Right hindlimb (tissue), 1 donor: ENCODE measurements around the gene LMTK3.

Source experiments
- DNase-seq: peaks from one replicate; pipeline ENCODE4 v3.0.0-alpha.2; 2018

LMTK3 gene

GRCh38 chr19:48469289-48469881 is 42.2 kb downstream of the LMTK3 start, which contains the start of gene CYTH2:
TSS of gene CYTH2 (plus strand) at chr19:48469369. CDS start at chr19:48469508, 139 bp downstream.
- DNase-seq = peak; percentile 93

DNA sequence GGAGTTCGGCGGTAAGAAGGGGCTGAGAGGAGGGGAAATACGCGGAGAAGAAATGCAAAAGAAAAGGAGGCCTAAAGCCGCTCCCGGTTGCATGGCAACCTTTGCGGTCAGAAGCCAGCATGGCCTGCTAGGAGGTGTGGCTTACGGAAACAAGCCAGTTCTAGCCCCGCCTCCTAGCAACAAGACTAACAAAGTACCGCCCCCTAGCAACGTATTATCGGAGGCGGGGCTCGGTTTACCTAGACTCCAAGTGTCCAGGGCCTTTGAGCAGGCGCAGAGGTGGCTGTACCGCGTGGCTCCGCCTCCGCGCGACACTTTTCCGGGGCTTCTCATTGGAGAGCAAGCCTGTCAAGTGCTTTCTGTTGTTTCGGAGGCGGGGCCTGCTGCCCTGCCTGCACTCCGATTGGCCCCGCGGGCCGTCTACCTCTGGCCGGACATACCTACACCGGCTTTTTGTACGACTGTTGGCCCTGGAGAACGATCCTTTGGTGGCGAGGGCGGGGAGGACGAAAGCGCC is 42.8 kb downstream of the LMTK3 start:
- DNase-seq = peak; percentile 100

GRCh38 chr19:48466561-48467325 is 44.9 kb downstream of the LMTK3 start:
- no peak for DNase-seq

DNA sequence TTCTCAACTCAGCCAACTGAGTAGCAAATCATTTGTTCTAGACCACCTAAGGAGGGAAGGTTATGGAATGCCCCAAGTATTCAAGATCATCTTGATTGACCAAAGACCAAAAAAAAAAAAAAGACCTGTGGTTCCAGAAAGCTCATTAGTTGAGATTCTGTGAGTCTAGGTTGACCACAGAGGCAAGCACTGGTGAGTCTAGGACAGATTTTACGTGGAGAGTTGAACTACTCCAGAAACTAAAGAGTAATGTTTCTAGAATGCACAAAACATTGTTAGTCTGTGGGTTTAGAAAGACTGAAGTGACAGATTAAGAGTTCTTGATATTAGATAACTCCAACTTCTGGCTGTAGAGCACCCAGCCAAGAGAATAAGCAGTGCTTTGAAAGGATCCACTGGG is 46.4 kb downstream of the LMTK3 start:
- no peak for DNase-seq

- no peak for DNase-seq
Measured at GRCh38 chr19:48461982-48462655, 49.5 kb downstream of the LMTK3 start.

GRCh38 chr19:48461651-48461981 is 50.0 kb downstream of the LMTK3 start:
- no peak for DNase-seq

GRCh38 chr19:48458016-48458415 is 53.6 kb downstream of the LMTK3 start:
- no peak for DNase-seq

- DNase-seq = no peak
Measured at GRCh38 chr19:48456864-48457263, 54.8 kb downstream of the LMTK3 start.

- DNase-seq = no peak
Measured at GRCh38 chr19:48455908-48456562, 55.6 kb downstream of the LMTK3 start.

GRCh38 chr19:48455171-48455907 is 56.3 kb downstream of the LMTK3 start, which contains the start of gene KCNJ14:
TSS of gene KCNJ14 (plus strand) at chr19:48455574. CDS start at chr19:48461725, 6,151 bp downstream.
- DNase-seq = no peak

DNA sequence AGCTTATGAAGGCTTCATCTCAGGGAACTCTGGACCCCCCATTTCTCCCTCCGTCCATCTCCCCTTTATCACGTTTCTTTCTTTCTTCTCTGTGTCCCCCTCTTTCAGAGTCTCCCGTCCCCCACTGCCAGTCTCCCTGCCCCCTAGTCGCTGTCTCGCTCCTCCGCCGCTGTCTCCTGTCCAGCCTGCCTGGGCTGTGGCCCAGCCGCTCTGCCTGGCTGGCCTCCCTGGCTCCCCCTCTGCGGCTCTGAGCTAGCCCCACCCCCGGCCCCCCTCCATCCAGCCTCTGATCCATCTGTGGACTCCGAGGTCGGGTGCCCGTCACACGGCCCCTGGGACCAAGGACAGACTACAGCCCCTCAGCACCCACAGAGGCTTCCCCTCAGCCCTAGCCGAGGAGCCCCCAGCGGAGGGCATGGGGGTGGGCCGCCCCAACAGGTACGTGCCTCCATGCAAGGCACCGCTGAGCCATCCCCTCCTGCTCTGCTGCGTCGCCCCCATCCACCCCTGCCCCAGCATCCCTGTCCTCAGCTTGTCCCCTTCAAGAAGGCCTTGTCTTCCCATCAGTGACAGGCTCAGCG is 57.4 kb downstream of the LMTK3 start:
- no peak for DNase-seq

DNA sequence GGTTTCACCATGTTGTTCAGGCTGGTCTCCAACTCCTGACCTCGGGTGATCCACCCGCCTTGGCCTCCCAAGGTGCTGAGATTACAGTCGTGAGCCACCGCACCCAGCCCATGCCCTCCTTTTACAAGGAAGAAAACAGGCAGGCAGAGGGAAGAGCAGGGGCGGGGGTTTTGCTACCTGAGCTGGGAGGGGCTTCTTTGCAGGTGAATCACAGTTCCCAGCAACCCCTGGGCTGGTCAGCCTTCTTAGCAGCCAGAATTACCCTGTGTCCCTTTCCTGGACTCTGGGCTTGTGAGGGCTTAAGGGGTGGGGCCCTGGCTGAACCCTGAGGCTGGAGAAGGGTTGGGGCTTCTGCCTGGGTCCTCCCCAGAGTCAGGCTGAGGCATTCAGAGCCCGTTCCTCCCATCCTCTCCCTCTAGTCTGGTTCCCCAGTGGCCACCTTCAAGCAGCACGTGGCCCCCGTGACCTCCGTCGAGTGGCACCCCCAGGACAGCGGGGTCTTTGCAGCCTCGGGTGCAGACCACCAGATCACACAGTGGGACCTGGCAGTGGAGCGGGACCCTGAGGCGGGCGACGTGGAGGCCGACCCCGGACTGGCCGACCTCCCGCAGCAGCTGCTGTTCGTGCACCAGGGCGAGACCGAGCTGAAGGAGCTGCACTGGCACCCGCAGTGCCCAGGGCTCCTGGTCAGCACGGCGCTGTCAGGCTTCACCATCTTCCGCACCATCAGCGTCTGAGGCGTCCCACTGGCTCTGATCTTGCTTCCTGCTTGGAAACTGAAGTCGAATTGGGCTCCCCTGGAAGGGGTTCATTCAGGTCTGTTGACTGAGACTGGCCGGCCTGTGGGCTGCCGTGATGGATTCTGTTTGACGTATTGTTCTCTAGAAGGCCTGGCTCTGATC is 59.1 kb downstream of the LMTK3 start:
- no peak for DNase-seq

- DNase-seq = no peak
Measured at GRCh38 chr19:48451624-48452023, 60.0 kb downstream of the LMTK3 start.

DNA sequence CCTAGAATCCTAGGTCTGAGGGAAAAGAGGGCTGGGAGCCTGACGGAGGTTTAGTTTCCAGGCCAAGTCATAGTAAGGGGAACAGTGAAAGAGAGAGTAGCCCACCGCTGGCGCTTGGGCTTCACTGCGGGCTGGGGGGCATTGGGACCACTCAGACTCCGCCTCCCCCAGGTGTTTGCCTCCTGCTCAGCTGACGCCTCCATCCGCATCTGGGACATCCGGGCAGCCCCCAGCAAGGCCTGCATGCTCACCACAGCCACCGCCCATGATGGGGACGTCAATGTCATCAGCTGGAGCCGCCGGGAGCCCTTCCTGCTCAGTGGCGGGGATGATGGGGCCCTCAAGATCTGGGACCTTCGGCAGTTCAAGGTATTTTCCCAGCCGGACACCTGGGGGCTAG is 60.8 kb downstream of the LMTK3 start:
- DNase-seq = no peak

DNA sequence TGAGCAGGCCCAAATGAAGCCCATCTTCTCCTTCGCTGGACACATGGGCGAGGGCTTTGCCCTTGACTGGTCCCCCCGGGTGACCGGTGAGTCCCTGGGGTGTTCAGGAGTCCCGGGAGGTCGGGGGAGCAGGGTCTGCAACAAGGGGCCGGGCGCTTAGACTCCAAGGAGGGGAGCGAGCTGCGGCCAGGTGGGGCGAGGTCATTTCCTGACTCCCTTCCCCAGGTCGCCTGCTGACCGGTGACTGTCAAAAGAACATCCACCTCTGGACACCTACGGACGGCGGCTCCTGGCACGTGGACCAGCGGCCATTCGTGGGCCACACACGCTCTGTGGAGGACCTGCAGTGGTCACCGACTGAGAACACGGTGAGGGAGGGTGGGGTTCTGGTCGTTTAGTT is 61.2 kb downstream of the LMTK3 start:
- DNase-seq = no peak

DNA sequence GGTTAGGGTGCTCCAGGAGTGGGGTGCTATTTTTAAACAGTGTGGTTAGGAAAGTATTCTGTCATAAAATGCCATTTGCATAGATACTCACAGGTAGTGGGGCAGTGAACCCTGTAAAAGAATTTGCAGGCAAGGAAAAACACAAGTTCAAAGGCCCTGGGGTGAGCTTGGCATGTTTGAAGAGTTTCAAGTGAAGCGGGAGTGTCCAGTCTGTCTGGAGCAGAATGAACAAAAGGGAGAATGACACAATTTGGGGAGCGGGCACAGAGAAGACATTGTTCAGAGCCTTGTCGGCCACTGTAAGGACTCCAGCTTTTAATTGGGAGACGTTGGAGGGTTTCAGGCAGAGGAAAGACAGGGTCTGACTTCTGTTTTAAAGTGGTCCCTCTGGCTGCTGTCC is 63.1 kb downstream of the LMTK3 start:
- DNase-seq = no peak

GRCh38 chr19:48446579-48446978 is 65.1 kb downstream of the LMTK3 start:
- DNase-seq = no peak

DNA sequence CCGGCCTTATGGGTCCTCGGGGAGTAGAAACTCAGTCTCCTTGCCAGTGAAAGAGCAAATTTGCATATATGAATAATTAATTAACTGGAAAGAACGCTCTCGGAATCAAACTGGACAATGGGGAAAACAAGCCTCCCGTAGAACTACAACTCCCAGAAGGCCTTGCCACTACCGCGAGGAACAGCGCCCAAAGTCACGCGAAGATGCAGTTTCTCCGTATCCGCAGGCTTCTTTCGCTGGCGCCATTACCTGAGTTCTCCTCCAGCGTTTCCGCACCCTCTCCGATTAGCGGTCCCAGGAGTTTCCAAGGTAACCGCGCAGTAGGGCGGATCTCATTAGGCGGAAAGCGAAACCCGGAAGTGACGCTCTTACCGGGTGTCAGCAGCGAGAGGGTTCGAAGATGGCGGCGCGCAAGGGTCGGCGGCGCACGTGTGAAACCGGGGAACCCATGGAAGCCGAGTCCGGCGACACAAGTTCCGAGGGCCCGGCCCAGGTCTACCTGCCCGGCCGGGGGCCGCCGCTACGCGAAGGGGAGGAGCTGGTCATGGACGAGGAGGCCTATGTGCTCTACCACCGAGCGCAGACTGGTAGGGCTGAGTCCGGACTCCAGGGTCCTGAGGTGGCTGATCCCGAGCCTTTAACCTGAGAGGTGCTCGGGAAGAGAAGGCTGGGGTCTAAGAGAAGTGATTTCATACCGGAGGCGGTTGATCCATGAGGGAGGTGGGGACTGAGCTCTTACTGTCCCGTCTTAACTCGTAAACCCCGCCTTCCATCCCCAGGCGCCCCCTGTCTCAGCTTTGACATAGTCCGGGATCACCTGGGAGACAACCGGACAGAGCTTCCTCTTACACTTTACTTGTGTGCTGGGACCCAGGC is 65.8 kb downstream of the LMTK3 start, which contains the start of gene GRWD1:
Gene GRWD1 (plus strand): TSS at position 378 of the 876 bp plus-strand sequence. CDS start 23 bp downstream, at position 401.
- peak; percentile 94 for DNase-seq

- no peak for DNase-seq
Measured at GRCh38 chr19:48445256-48445605, 66.4 kb downstream of the LMTK3 start.

DNA sequence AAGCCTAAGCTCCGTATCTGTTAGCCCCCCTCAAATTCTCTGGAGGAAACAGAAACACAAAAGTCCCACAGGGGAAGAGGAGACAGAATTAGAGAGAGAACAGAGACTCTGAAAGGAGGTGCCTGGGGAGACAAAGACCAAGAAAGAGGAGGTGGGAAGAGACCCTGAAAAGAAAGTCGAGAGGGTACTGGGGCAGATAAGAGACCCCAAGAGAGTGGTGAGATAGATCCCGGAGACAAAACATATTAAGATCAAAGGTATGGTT is 66.8 kb downstream of the LMTK3 start:
- DNase-seq = no peak
